A549 treated with ZK216348 at 1 μM for 4 hours (cell line): ENCODE results near the gene FLVCR2. TPM values are rescaled to one million over a fixed set of nuclear protein-coding genes. Genes with fewer than 3 reads are reported as not detected.

Experiments
- total RNA-seq: library from RNA; stranded (reverse); fragments of 200-300 nt; extraction: Qiagen RNA extraction; gene quantifications from 5 replicates; pipeline ENCODE4 v1.2.3, GENCODE V29; 2022; ENCODE audit warnings: low read depth

FLVCR2 gene
- 7.8 to 9.2 TPM (median 8.6 TPM) in 5 replicates for total RNA-seq

DNA sequence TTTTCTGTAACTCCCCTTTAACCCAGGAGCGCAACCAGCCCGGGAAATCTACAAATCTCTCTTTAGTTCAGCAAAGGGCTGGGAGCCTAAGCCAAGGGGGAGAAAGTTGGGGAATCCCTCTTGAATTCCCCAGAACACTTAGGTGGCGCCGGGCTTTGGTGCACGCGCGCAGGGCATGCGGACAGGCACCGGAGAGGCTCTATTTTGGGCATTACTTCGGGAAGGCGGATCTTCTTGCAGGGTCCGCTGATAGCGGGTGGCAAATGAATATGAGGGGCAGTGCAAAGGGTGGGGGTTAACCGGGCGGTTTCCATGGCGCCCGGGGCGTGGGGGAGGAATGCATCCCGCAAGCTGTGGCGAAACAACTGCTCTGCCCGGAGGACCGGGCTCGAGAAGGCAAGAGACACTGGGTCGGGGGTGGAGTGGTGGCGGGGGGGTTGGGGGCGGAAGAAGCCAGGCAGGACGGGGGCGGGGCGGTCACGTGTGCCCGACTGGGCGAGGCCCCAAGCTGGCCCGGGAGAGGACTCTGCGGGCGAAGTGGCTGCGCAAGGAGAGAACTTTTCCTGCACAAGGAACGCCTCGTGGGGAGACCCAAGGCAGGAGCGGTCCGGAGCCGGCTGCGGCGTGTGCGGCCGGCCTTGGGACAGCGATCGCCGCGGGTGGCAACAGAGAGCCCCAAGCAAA lies at the start of gene FLVCR2:
FLVCR2 (plus strand) TSS at position 519 of the 684 bp plus-strand sequence. CDS start 353 bp downstream, outside the sequence.

DNA sequence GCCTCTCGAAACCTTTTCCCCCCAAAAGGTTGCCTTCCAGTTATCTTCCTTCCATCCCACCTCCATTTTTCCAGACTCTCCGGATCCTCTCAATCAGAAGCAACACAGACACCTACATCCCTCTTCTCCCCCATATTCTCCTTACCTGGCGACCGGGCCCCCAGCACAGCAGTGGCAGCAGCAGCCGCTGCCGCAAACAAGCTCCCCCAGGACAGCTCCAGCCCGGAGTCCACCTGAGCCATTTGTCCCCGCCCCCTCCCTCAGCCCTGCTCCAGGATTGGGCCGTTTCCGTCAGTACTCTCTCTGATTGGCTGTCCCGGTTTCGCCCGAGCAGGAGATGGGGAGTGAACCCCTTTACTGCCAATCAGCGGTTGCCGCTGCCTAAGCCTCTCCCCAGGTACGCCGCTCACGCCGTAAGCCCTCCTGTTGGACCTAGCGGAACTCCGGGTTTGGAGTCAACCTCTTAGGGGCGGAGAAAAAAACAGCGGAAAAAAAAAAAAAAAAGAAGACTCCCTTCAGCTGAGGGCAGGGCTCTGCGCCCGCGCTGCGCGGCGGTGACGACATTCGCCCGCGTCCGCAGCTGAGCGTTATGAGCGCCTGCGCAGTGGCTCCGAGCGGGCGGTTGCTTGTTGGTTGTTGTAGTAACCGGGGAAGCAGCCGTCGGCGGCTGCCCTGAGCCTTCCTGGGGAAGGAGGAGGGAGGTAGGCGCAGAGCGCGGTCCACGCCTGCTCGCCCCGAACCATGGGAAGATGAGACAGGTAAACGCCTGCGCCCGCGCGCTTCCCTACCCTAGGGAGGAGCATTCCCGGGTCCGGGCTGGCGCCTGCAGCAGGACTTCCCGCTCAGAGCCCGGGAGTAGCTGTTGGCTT lies 82.4 kb downstream of the FLVCR2 start, which contains the start of the genes ERG28 and TTLL5:
ERG28 (minus strand) TSS at position 247 of the 869 bp plus-strand sequence. CDS start 3,374 bp downstream, outside the sequence.
TTLL5 (plus strand) TSS at position 617 of the 869 bp plus-strand sequence. CDS start 1,904 bp downstream, outside the sequence.

Other genes with a start within 250 kb of the FLVCR2 start
- gene JDP2, start 150.6 kb upstream of the FLVCR2 start, total RNA-seq, result 26.0 to 44.2 TPM (median 38.3 TPM) in 5 replicates
- not detected in 5 replicates for gene BATF, start 56.2 kb upstream of the FLVCR2 start, total RNA-seq
- gene ERG28, start 82.3 kb downstream of the FLVCR2 start, total RNA-seq, result 14.9 to 17.3 TPM (median 15.9 TPM) in 5 replicates
- 12.7 to 14.5 TPM (median 13.7 TPM) in 5 replicates for gene TTLL5, start 82.6 kb downstream of the FLVCR2 start, total RNA-seq